GM19238 (cell line): ENCODE results near the gene ASB16.
"Not testable (repeated sequence)": the region's sequence is repeated elsewhere in the genome, so short reads cannot be mapped to it uniquely, and the experiment has no call there.

ENCODE experiments used
- DNase-seq: peaks from one replicate; pipeline ENCODE4 v3.0.0; 2011; ENCODE audit warnings: low spot score; ENCODE audit not compliant: insufficient read length

ASB16 gene

GRCh38 chr17:44170499-44171201 is at the start of gene ASB16:
ASB16 (plus strand) TSS chr17:44170704; CDS start chr17:44170790, 86 bp downstream.
- no peak for DNase-seq

GRCh38 chr17:44120851-44121605 is 49.5 kb upstream of the ASB16 start:
- DNase-seq = no peak

GRCh38 chr17:44121997-44122815 is 48.3 kb upstream of the ASB16 start:
- no peak for DNase-seq

GRCh38 chr17:44122816-44123355 is 47.6 kb upstream of the ASB16 start:
- DNase-seq = no peak

GRCh38 chr17:44123356-44124117 is 47.0 kb upstream of the ASB16 start, which contains the start of gene HDAC5:
HDAC5 (minus strand) TSS chr17:44123641; CDS start chr17:44117515, 6,126 bp downstream.
- DNase-seq = peak; percentile 96

- DNase-seq = no peak
These were observed 46.4 kb upstream of the ASB16 start for GRCh38 chr17:44124118-44124438.

GRCh38 chr17:44128383-44128782 is 42.1 kb upstream of the ASB16 start:
- no peak for DNase-seq

- no peak for DNase-seq
These were observed 39.7 kb upstream of the ASB16 start for GRCh38 chr17:44130693-44131349.

GRCh38 chr17:44131372-44131771 is 39.1 kb upstream of the ASB16 start:
- not testable (repeated sequence) for DNase-seq

- no peak for DNase-seq
These were observed 38.2 kb upstream of the ASB16 start for GRCh38 chr17:44132275-44132821.

- DNase-seq = no peak
These were observed 36.5 kb upstream of the ASB16 start for GRCh38 chr17:44133918-44134476.

GRCh38 chr17:44134752-44135568 is 35.5 kb upstream of the ASB16 start:
- DNase-seq = no peak

GRCh38 chr17:44137891-44138709 is 32.4 kb upstream of the ASB16 start:
- no peak for DNase-seq

GRCh38 chr17:44143921-44144320 is 26.6 kb upstream of the ASB16 start:
- not testable (repeated sequence) for DNase-seq

GRCh38 chr17:44144966-44145739 is 25.4 kb upstream of the ASB16 start:
- DNase-seq = no peak

GRCh38 chr17:44146375-44147346 is 23.8 kb upstream of the ASB16 start:
- DNase-seq = no peak
